ENCODE data around the gene VTI1A.
A peak's percentile ranks its signal among the peaks of the same experiment; 100 is the strongest.
"Not testable (repeated sequence)": the region's sequence is repeated elsewhere in the genome, so short reads cannot be mapped to it uniquely, and the experiment has no call there.

The VTI1A gene

GRCh38 chr10:112552593-112553110, 105.6 kb downstream of the VTI1A start:
- DNase-seq: no peak

- no peak for DNase-seq
These were observed 106.3 kb downstream of the VTI1A start for GRCh38 chr10:112553315-112553714.

GRCh38 chr10:112554263-112554662, 107.2 kb downstream of the VTI1A start:
- no peak for DNase-seq

GRCh38 chr10:112557197-112557596, 110.2 kb downstream of the VTI1A start:
- DNase-seq: no peak

- DNase-seq: no peak
These were observed 111.6 kb downstream of the VTI1A start for GRCh38 chr10:112558476-112559142.

- DNase-seq: no peak
These were observed 112.3 kb downstream of the VTI1A start for GRCh38 chr10:112559349-112559748.

- no peak for DNase-seq
These were observed 115.1 kb downstream of the VTI1A start for GRCh38 chr10:112562122-112562521.

- DNase-seq: no peak
These were observed 116.0 kb downstream of the VTI1A start for GRCh38 chr10:112562809-112563663.

GRCh38 chr10:112564337-112564736, 117.3 kb downstream of the VTI1A start:
- DNase-seq: no peak

GRCh38 chr10:112565434-112566053, 118.5 kb downstream of the VTI1A start:
- DNase-seq: peak; percentile 5

GRCh38 chr10:112570585-112570984, 123.6 kb downstream of the VTI1A start:
- no peak for DNase-seq

GRCh38 chr10:112579578-112579977, 132.6 kb downstream of the VTI1A start:
- DNase-seq: no peak

- no peak for DNase-seq
These were observed 133.3 kb downstream of the VTI1A start for GRCh38 chr10:112580267-112580666.

GRCh38 chr10:112581921-112582320, 134.9 kb downstream of the VTI1A start:
- DNase-seq: no peak

GRCh38 chr10:112583236-112583939, 136.4 kb downstream of the VTI1A start:
- DNase-seq: no peak

GRCh38 chr10:112584276-112584675, 137.3 kb downstream of the VTI1A start:
- DNase-seq: no peak

GRCh38 chr10:112585126-112585525, 138.1 kb downstream of the VTI1A start:
- no peak for DNase-seq

- no peak for DNase-seq
These were observed 138.9 kb downstream of the VTI1A start for GRCh38 chr10:112585960-112586359.

GRCh38 chr10:112587729-112588128, 140.7 kb downstream of the VTI1A start:
- DNase-seq: no peak

- no peak for DNase-seq
These were observed 141.4 kb downstream of the VTI1A start for GRCh38 chr10:112588225-112588990.

- DNase-seq: no peak
These were observed 142.1 kb downstream of the VTI1A start for GRCh38 chr10:112589081-112589480.

- DNase-seq: not testable (repeated sequence)
These were observed 143.8 kb downstream of the VTI1A start for GRCh38 chr10:112590786-112591185.
